Prostate gland (tissue), 2 donors: ENCODE data around the gene RTN4R.
"Not testable (repeated sequence)": the region's sequence is repeated elsewhere in the genome, so short reads cannot be mapped to it uniquely, and the experiment has no call there.

ENCODE experiments used
- CTCF ChIP-seq, 4 experiments: fragments of 200-600 bp in 2 of 4; fragments of 450-650 bp in 2 of 4; sonication (generic) in 2 of 4; IDR thresholded peaks; 1 replicate in 3 of 4; 2 replicates in 1 of 4; pipeline ENCODE4 v1.5.1; 2016 to 2019; ENCODE audit warnings: antibody characterized with exemption in 4 of 4, mild to moderate bottlenecking in 2 of 4, moderate library complexity in 2 of 4
- POLR2A ChIP-seq: fragments of 450-650 bp; IDR thresholded peaks from one replicate; pipeline ENCODE4 v1.6.1; 2016; ENCODE audit warnings: antibody characterized with exemption, mild to moderate bottlenecking
- POLR2AphosphoS5 ChIP-seq: sonication (generic); formaldehyde crosslinking; IDR thresholded peaks from one replicate; pipeline ENCODE4 v1.6.1; 2017; ENCODE audit warnings: antibody characterized with exemption

DNA sequence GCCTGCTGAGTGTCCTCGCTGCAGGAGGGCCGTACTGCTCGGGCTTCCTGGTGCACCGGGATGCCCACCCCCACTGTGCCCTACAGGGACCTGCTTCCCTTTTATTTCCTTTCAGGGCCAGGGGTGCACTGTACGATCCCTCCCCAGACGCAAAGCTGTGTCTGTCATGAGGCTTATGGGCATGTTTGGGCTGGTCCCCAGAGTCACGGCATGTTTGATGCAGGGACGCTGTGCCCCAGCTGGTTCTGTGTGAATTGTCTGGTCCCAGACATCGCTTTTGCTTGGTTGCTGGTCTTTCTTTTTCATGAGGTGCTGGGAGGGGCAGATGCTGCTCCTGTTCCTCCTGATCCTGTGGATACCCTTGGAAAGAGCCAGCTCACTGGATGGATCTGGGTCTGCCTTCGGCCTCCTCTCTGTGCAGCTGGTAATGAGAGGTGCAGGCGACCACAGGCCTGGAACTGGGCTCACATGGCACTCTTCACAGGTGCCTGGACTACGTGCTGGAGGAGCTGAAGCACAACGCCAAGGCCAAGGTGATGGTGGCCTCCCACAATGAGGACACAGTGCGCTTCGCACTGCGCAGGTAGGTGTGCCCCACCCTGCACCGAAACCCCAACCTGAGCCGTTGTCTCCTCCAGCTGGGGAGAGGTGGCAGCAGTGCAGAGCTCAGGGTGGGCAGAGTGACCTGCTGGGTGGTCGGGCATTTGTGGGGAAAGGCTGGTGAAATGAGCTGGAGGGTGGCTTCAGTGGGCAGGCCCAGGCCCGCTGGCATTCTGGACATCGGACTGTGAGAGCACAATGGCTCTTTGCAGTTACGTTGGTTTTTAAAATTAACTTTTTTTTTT is 40.9 kb upstream of the RTN4R start:
- TF ChIP-seq CTCF (IDR thresholded peaks at IDR 0.05); POLR2AphosphoS5; POLR2A: not testable (repeated sequence)
